HG03439 (cell line): Measurements from ENCODE around the gene IFT81.
"Not testable (repeated sequence)": the region's sequence is repeated elsewhere in the genome, so short reads cannot be mapped to it uniquely, and the experiment has no call there.

Experiments used
- ATAC-seq: cut with Tn5 transposase; IDR thresholded peaks from one replicate; pipeline ENCODE4 v1.9.1; 2021; ENCODE audit warnings: mild to moderate bottlenecking, moderate library complexity; ENCODE audit not compliant: unreplicated experiment

IFT81 gene

GRCh38 chr12:110199339-110200123 lies 75.4 kb downstream of the IFT81 start:
- no peak for ATAC-seq

- ATAC-seq, result no peak
Observed at GRCh38 chr12:110200124-110200417, 75.9 kb downstream of the IFT81 start.

GRCh38 chr12:110201995-110202394 lies 77.8 kb downstream of the IFT81 start:
- ATAC-seq, result no peak

GRCh38 chr12:110203546-110203945 lies 79.4 kb downstream of the IFT81 start:
- ATAC-seq, result no peak

- no peak for ATAC-seq
Observed at GRCh38 chr12:110205931-110206330, 81.8 kb downstream of the IFT81 start.

GRCh38 chr12:110211639-110212536 lies 87.7 kb downstream of the IFT81 start:
- ATAC-seq, result not testable (repeated sequence)

- no peak for ATAC-seq
Observed at GRCh38 chr12:110217996-110218674, 94.0 kb downstream of the IFT81 start.

- ATAC-seq, result no peak
Observed at GRCh38 chr12:110222027-110222426, 97.9 kb downstream of the IFT81 start.

- ATAC-seq, result no peak
Observed at GRCh38 chr12:110222433-110222832, 98.3 kb downstream of the IFT81 start.

- ATAC-seq, result no peak
Observed at GRCh38 chr12:110223777-110224378, 99.7 kb downstream of the IFT81 start.

GRCh38 chr12:110224379-110225304 lies 100.5 kb downstream of the IFT81 start:
- ATAC-seq, result no peak

GRCh38 chr12:110227138-110227537 lies 103.0 kb downstream of the IFT81 start:
- no peak for ATAC-seq

GRCh38 chr12:110228348-110228747 lies 104.2 kb downstream of the IFT81 start:
- ATAC-seq, result not testable (repeated sequence)

- no peak for ATAC-seq
Observed at GRCh38 chr12:110228756-110229155, 104.6 kb downstream of the IFT81 start.

- no peak for ATAC-seq
Observed at GRCh38 chr12:110229409-110229808, 105.3 kb downstream of the IFT81 start.

- no peak for ATAC-seq
Observed at GRCh38 chr12:110230655-110231054, 106.5 kb downstream of the IFT81 start.

- ATAC-seq, result no peak
Observed at GRCh38 chr12:110233212-110233903, 109.2 kb downstream of the IFT81 start.

GRCh38 chr12:110234331-110234751 lies 110.2 kb downstream of the IFT81 start:
- no peak for ATAC-seq

- no peak for ATAC-seq
Observed at GRCh38 chr12:110234755-110235154, 110.6 kb downstream of the IFT81 start.
